PC-3 (cell line): ENCODE results near the gene PKNOX2. TPM values are rescaled to one million over a fixed set of nuclear protein-coding genes. Genes with fewer than 3 reads are reported as not detected.

Experiments used
- ATAC-seq: fragments of 200-7000 bp; cut with Tn5 transposase; 2 replicates; pipeline ENCODE4 v1.9.1; 2020; ENCODE audit warnings: mild to moderate bottlenecking, moderate library complexity
- BruUV-seq: library from RNA; stranded (reverse); fragments of 400-500 nt; replicated peaks from 2 replicates; lab custom pipeline; 2021; lab: Mats Ljungman, UMichigan
- CTCF ChIA-PET: fragments of 300-600 bp; sonication (Branson Sonifier 250); formaldehyde crosslinking; loops from one replicate; lab custom pipeline; 2022; ENCODE audit warnings: antibody characterized with exemption; lab: Charles Lee
- POLR2A ChIA-PET: fragments of 300-600 bp; sonication (Branson Sonifier 250); formaldehyde crosslinking; loops from one replicate; lab custom pipeline; 2022; ENCODE audit warnings: antibody characterized with exemption; ENCODE audit not compliant: unreplicated experiment; lab: Charles Lee
- DNase-seq: peaks from one replicate; pipeline ENCODE4 v3.0.0-alpha.2; 2015
- H2AFZ ChIP-seq: fragments of 300-600 bp; sonication (generic); 2 replicates; pipeline ENCODE4 v1.6.0; 2016; ENCODE audit warnings: antibody characterized with exemption, low read length
- H3F3A ChIP-seq: fragments of 300-600 bp; sonication (generic); one replicate; pipeline ENCODE4 v1.6.0; 2017; ENCODE audit warnings: antibody characterized with exemption, low read length, control low read depth, mild to moderate bottlenecking; ENCODE audit not compliant: unreplicated experiment
- H3K27ac ChIP-seq: fragments of 300-600 bp; sonication (generic); 2 replicates; pipeline ENCODE4 v1.5.1; 2016; ENCODE audit warnings: mild to moderate bottlenecking, low read length
- H3K27me3 ChIP-seq: fragments of 300-600 bp; sonication (generic); 2 replicates; pipeline ENCODE4 v1.6.1; 2016; ENCODE audit warnings: low read length, mixed read lengths
- H3K36me3 ChIP-seq: fragments of 300-600 bp; sonication (generic); 2 replicates; pipeline ENCODE4 v1.6.1; 2016; ENCODE audit warnings: low read depth, mixed run types, low read length, mixed read lengths
- H3K4me1 ChIP-seq: fragments of 300-600 bp; sonication (generic); 2 replicates; pipeline ENCODE4 v1.5.1; 2016; ENCODE audit warnings: low read length; ENCODE audit not compliant: insufficient read depth
- H3K4me2 ChIP-seq: fragments of 300-600 bp; sonication (generic); 2 replicates; pipeline ENCODE4 v1.6.0; 2016; ENCODE audit warnings: low read length
- H3K4me3 ChIP-seq: fragments of 300-600 bp; sonication (generic); 2 replicates; pipeline ENCODE4 v1.5.1; 2016; ENCODE audit warnings: mild to moderate bottlenecking, low read length, mixed read lengths
- H3K79me2 ChIP-seq: fragments of 300-600 bp; sonication (generic); 2 replicates; pipeline ENCODE4 v1.6.1; 2017; ENCODE audit warnings: low read length, mixed read lengths
- H3K9ac ChIP-seq: fragments of 300-600 bp; sonication (generic); 2 replicates; pipeline ENCODE4 v1.6.0; 2016; ENCODE audit warnings: mild to moderate bottlenecking, low read length
- H3K9me2 ChIP-seq: fragments of 300-600 bp; sonication (generic); replicated peaks from 2 replicates; pipeline ENCODE4 v1.6.1; 2016; ENCODE audit warnings: mixed run types, low read length, mixed read lengths
- H3K9me3 ChIP-seq: fragments of 300-600 bp; sonication (generic); 2 replicates; pipeline ENCODE4 v1.6.1; 2016; ENCODE audit warnings: low read length, mixed read lengths
- H4K20me1 ChIP-seq: fragments of 300-600 bp; sonication (generic); 2 replicates; pipeline ENCODE4 v1.6.1; 2016; ENCODE audit warnings: low read length, mixed read lengths
- EZH2 ChIP-seq: fragments of 300-600 bp; sonication (generic); IDR thresholded peaks from one replicate; pipeline ENCODE4 v1.6.1; 2017; ENCODE audit warnings: antibody characterized with exemption, mild to moderate bottlenecking, low read length; ENCODE audit not compliant: unreplicated experiment
- EZH2phosphoT487 ChIP-seq: fragments of 300-600 bp; sonication (generic); IDR thresholded peaks from 2 replicates; pipeline ENCODE4 v1.6.1; 2018; ENCODE audit warnings: mild to moderate bottlenecking, antibody characterized with exemption, low read length, borderline replicate concordance
- intact Hi-C: fragments of 100-400 bp; cut with micrococcal nuclease; formaldehyde crosslinking; loops from 2 replicates; pipeline ENCODE4 v1.9.0; 2023
- total RNA-seq: library from RNA; depleted of rRNA; stranded (reverse); fragments of >200 nt; gene quantifications from 2 replicates; pipeline ENCODE4 v1.2.3, GENCODE V29; 2014
- TF ChIP-seq, protein P1 (sequence below): fragments of 300-600 bp; sonication (generic); conservative IDR thresholded peaks from 2 replicates; pipeline ENCODE4 v1.5.1; 2017; ENCODE audit warnings: antibody characterized with exemption, low read depth, mild to moderate bottlenecking, low read length

Gene PKNOX2
- total RNA-seq, 1 experiment from 2014 or later: not detected

DNA sequence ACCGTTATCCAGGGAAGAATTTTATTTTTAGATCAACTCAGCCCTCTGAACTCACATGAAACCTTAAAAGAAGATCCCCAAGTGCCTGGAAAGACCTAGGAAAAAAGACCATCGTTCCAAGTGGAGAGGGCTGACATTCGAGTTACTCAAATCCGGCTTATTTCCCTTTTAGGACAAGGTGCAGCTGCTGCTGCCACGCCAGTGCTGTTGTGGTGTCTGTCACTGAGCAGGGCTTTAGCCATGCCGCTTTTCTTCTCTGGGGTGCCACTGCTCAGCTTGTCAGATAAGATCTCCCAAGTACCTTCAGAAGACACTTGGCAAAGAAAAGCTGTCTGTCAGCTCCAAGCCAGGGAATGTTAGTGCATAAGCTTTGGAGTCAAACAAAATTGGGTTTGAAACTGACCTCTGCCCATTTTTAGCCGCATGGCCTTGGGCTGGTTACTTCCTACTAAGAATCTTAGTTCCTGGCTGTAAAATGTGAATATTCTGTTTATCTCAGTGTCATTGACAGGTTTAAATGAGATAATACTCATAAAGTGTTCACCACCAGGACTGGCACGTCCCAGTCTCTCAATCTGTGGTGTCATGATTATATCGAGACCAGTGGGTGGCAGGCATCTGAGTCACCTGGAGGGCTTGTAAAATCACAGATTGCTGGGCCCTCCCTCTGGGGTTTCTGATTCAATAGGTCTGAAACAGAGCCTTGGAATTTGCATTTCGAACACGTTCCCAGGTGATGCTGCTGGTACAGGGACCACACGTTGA lies 117.5 kb downstream of the PKNOX2 start:
- Histone ChIP-seq H2AFZ (no peak overlapping the region), H4K20me1 (no peaks in the 10 kb centered on the region), H3K4me1 (no peaks in the 10 kb centered on the region), H3K4me3 (no peak overlapping the region), H3K27ac (no peak overlapping the region), H3K9ac (no peak overlapping the region), H3K27me3 (peaks cover 91% of the 10 kb centered on the region), H3K79me2 (no peaks in the 10 kb centered on the region), H3K36me3 (no peaks in the 10 kb centered on the region), H3F3A (no peaks in the 10 kb centered on the region), H3K4me2 (no peak overlapping the region), H3K9me2 (no peaks in the 10 kb centered on the region), H3K9me3 (no peaks in the 10 kb centered on the region)
- ChIA-PET POLR2A (no interaction called here), CTCF (no interaction called here)
- DNase-seq (peak; percentile 57), ATAC-seq (no peak; the same call in 1 of the 2 replicates)
- intact Hi-C loops: no loop called here
- TF ChIP-seq, protein P1, sequence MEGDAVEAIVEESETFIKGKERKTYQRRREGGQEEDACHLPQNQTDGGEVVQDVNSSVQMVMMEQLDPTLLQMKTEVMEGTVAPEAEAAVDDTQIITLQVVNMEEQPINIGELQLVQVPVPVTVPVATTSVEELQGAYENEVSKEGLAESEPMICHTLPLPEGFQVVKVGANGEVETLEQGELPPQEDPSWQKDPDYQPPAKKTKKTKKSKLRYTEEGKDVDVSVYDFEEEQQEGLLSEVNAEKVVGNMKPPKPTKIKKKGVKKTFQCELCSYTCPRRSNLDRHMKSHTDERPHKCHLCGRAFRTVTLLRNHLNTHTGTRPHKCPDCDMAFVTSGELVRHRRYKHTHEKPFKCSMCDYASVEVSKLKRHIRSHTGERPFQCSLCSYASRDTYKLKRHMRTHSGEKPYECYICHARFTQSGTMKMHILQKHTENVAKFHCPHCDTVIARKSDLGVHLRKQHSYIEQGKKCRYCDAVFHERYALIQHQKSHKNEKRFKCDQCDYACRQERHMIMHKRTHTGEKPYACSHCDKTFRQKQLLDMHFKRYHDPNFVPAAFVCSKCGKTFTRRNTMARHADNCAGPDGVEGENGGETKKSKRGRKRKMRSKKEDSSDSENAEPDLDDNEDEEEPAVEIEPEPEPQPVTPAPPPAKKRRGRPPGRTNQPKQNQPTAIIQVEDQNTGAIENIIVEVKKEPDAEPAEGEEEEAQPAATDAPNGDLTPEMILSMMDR: no peak
- no peak for TF ChIP-seq EZH2
- no peak for TF ChIP-seq EZH2phosphoT487
- BruUV-seq: no TSS peak

DNA sequence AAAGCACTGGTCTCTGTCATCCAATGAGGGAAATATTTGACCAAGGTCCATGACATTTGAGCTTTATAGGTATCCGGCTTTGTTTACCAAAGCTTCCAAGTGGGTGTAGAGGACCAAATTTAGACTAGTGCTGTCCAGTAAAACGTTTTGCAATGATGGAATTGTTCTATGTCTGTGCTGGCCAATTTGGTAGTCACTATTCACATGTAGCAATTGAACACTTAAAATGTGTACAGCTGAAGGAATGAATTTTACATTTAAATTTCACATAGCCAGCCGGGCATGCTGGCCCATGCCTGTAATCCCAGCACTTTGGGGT lies 118.0 kb downstream of the PKNOX2 start:
- Histone ChIP-seq H3K36me3 (no peaks in the 10 kb centered on the region), H2AFZ (no peak overlapping the region), H3K9me3 (no peaks in the 10 kb centered on the region), H3K4me2 (no peak overlapping the region), H3K9me2 (no peaks in the 10 kb centered on the region), H3K9ac (no peak overlapping the region), H3K4me3 (no peak overlapping the region), H3K27ac (no peak overlapping the region), H3K79me2 (no peaks in the 10 kb centered on the region), H4K20me1 (no peaks in the 10 kb centered on the region), H3K4me1 (no peaks in the 10 kb centered on the region), H3K27me3 (peaks cover 91% of the 10 kb centered on the region), H3F3A (no peaks in the 10 kb centered on the region)
- intact Hi-C loops: no loop called here
- POLR2A ChIA-PET: interaction anchor here (0.7 kb wide), 1 partner anchor 162 kb away, joined by 3 read pairs; no protein-coding TSS in a partner anchor
- no peak for TF ChIP-seq EZH2
- no peak for TF ChIP-seq EZH2phosphoT487
- TF ChIP-seq, protein P1: no peak
- DNase-seq (no peak), ATAC-seq (no peak)
- CTCF ChIA-PET: no interaction called here
- BruUV-seq: no TSS peak

DNA sequence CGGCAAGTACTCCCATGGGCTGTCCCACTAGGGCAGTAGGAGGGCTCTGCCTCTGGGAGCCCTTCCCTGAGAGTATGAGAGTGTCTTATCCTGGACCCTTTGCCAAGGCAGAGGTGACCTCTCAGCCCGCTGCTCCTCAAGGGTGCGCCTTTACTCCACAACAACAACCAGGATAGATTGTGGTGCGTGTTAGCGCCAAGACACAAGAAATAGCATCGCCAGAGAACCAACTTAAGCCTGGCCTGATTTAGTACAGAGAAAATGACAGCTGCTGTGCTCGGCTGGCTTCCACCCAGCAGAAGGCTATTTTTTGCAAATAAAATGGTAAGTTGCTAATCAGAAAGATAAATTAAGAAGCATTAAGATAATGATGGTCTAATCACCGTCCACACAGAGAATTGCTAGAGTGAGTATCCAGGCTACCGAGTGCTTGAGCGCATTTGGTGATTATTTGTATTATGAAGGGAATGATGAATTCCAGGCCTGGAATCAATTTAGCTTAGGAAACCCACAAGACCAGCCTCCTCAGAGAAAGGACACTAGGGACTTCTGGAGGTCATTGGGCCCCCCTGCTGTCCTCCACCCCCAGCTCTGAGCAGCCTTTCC lies 119.8 kb downstream of the PKNOX2 start:
- Histone ChIP-seq H3K4me2 (no peak overlapping the region), H3K79me2 (no peaks in the 10 kb centered on the region), H3K27me3 (peaks cover 92% of the 10 kb centered on the region), H3K9me3 (no peaks in the 10 kb centered on the region), H3K36me3 (no peaks in the 10 kb centered on the region), H3K4me3 (no peak overlapping the region), H4K20me1 (no peaks in the 10 kb centered on the region), H3K4me1 (no peaks in the 10 kb centered on the region), H3K27ac (no peak overlapping the region), H3K9ac (no peak overlapping the region), H2AFZ (no peak overlapping the region), H3K9me2 (no peaks in the 10 kb centered on the region), H3F3A (no peaks in the 10 kb centered on the region)
- ATAC-seq: no peak
- no TSS peak for BruUV-seq
- ChIA-PET CTCF (no interaction called here), POLR2A (no interaction called here)
- intact Hi-C loops: no loop called here
- TF ChIP-seq EZH2phosphoT487: no peak
- no peak for DNase-seq
